Epidermal melanocyte (primary cell): ENCODE measurements around the gene MAD1L1.

Experiments used
- DNase-seq: peaks from one replicate; pipeline ENCODE4 v3.0.0; 2011; ENCODE audit warnings: low spot score; ENCODE audit not compliant: insufficient read length

The MAD1L1 gene

GRCh38 chr7:1809601-1810258 is 423.0 kb downstream of the MAD1L1 start:
- DNase-seq: no peak

- no peak for DNase-seq
Observed at GRCh38 chr7:1809070-1809469, 423.7 kb downstream of the MAD1L1 start.

- no peak for DNase-seq
Observed at GRCh38 chr7:1807821-1808600, 424.7 kb downstream of the MAD1L1 start.

GRCh38 chr7:1806354-1806753 is 426.4 kb downstream of the MAD1L1 start:
- no peak for DNase-seq

- no peak for DNase-seq
Observed at GRCh38 chr7:1804310-1804709, 428.4 kb downstream of the MAD1L1 start.

- DNase-seq: no peak
Observed at GRCh38 chr7:1802899-1803298, 429.8 kb downstream of the MAD1L1 start.

GRCh38 chr7:1800902-1801301 is 431.8 kb downstream of the MAD1L1 start:
- no peak for DNase-seq

GRCh38 chr7:1798191-1798590 is 434.6 kb downstream of the MAD1L1 start:
- no peak for DNase-seq

GRCh38 chr7:1794888-1795542 is 437.7 kb downstream of the MAD1L1 start:
- no peak for DNase-seq

GRCh38 chr7:1787681-1788235 is 445.0 kb downstream of the MAD1L1 start:
- DNase-seq: no peak

GRCh38 chr7:1787241-1787640 is 445.5 kb downstream of the MAD1L1 start:
- no peak for DNase-seq

GRCh38 chr7:1785839-1786238 is 446.9 kb downstream of the MAD1L1 start:
- no peak for DNase-seq

GRCh38 chr7:1781369-1781768 is 451.4 kb downstream of the MAD1L1 start:
- DNase-seq: no peak

- no peak for DNase-seq
Observed at GRCh38 chr7:1779445-1779844, 453.3 kb downstream of the MAD1L1 start.

- no peak for DNase-seq
Observed at GRCh38 chr7:1777122-1777521, 455.6 kb downstream of the MAD1L1 start.

- DNase-seq: no peak
Observed at GRCh38 chr7:1775389-1775788, 457.4 kb downstream of the MAD1L1 start.

GRCh38 chr7:1770331-1770730 is 462.4 kb downstream of the MAD1L1 start:
- DNase-seq: no peak

GRCh38 chr7:1769286-1770200 is 463.2 kb downstream of the MAD1L1 start:
- no peak for DNase-seq

GRCh38 chr7:1768832-1769231 is 463.9 kb downstream of the MAD1L1 start:
- DNase-seq: no peak

- no peak for DNase-seq
Observed at GRCh38 chr7:1767524-1767923, 465.2 kb downstream of the MAD1L1 start.
